Measurements from ENCODE around the gene NDEL1. TPM values are rescaled to one million over a fixed set of nuclear protein-coding genes. Genes with fewer than 3 reads are reported as not detected.
A peak's percentile ranks its signal among the peaks of the same experiment; 100 is the strongest.

Gene NDEL1
- total RNA-seq, 1 experiment from 2014 or later = 24.6 TPM

DNA sequence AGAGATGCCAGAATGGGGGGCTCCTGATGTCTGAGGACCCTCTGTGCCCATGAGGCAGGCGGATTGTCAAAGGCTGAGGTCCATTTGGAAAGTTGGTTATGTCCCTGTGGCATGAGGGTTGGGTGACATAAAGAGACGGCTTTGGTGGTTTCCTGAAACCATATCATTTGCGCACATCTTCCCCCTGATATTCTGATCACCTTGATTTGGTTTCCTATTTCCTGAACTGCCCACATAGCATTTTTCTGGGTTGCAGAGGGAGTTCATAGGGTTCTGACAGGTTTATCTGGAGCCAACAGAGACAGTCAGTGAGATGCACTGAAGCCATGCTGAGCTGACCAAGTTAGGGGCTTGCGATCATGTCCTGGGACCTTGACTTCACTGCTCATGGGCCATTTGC, 22.4 kb upstream of the NDEL1 start:
- DNase-seq (ENCODE audit: low spot score) = no peak

DNA sequence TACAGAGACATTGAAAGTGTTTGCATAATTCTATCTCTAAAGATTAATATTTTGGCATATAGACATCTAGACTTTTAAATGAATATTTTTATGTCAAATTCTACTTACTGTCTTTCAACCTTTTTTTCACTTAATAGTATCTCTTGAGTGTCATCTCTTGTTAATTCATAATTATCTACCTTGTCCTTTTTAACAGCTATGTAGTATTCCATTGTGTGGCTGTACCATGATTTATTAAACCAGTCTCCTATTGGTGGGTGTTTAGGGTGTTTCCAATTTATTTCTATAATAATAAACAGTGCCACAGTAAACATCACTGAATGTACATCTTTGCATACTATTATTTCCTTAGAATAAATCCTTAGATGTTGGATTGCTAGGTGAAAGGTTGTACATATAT, 21.7 kb upstream of the NDEL1 start:
- no peak for DNase-seq (ENCODE audit: low spot score)

DNA sequence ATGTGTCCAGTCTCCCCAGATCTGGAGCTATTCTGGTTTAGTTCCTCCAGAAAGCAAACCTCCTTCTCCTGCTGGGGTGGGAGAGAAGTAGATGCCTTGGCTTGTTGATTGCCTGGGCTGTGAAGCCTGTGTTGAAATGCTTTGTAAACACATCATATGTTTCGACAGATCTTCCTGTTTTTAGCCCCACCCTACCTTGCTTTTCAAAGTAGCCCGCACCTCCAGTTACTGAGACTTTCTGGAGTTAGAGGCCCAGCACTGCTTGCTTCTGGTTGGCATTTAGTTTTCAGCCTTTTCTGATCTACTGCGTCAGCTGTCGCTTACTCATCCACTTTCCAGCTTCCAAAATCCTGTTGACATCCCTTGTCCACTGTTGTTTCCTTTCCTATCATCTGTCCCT, 17.9 kb upstream of the NDEL1 start:
- DNase-seq (ENCODE audit: low spot score) = no peak

GRCh38 chr17:8418471-8418870, 17.2 kb upstream of the NDEL1 start:
- no peak for DNase-seq (ENCODE audit: low spot score)

DNA sequence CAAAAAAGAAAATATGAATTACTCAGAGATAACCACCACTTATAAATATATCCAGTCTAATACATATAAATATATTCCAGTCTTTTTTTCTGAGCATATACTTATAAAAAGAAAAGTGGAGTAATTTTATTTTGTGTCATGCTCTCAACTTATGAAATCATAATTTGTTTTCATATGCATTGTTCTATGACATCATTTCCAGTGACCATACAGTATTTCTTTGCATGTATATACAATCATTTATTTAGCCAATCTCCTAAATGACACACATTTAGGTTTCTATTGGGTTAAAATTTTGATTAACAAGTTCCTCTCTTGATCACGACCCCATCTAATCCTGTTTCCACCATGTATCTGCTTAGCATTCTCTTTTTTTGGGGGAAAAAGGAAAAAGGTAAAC, 16.4 kb upstream of the NDEL1 start:
- DNase-seq (ENCODE audit: low spot score) = no peak

- DNase-seq (ENCODE audit: low spot score) = peak; percentile 33
Measured at GRCh38 chr17:8420041-8420934, 15.4 kb upstream of the NDEL1 start.

GRCh38 chr17:8421571-8421970, 14.1 kb upstream of the NDEL1 start:
- DNase-seq (ENCODE audit: low spot score) = no peak

- DNase-seq (ENCODE audit: low spot score) = no peak
Measured at GRCh38 chr17:8426094-8426720, 9.5 kb upstream of the NDEL1 start.

GRCh38 chr17:8426802-8427201, 8.9 kb upstream of the NDEL1 start:
- no peak for DNase-seq (ENCODE audit: low spot score)

GRCh38 chr17:8430966-8431365, 4.7 kb upstream of the NDEL1 start:
- no peak for DNase-seq (ENCODE audit: low spot score)

- DNase-seq (ENCODE audit: low spot score) = peak; percentile 54
Measured at GRCh38 chr17:8436169-8436843, 622 bp downstream of the NDEL1 start.

DNA sequence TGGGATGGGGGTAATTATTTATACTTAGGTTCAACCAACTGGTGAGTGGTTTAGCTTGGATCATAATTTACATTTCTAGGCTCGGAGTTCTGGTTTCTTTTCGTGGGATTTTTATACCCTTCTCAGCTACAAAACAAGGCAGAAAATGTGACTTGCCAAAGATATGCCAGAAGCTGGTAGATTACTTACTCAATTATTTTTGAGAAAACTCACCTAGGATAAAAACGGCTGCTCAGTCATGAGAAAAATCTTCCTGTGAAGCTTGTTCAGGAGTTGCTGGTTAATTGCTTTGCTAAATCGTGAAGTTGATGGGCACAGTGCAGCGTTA, 1.1 kb downstream of the NDEL1 start:
- no peak for DNase-seq (ENCODE audit: low spot score)

GRCh38 chr17:8438441-8438840, 2.8 kb downstream of the NDEL1 start:
- DNase-seq (ENCODE audit: low spot score) = no peak

DNA sequence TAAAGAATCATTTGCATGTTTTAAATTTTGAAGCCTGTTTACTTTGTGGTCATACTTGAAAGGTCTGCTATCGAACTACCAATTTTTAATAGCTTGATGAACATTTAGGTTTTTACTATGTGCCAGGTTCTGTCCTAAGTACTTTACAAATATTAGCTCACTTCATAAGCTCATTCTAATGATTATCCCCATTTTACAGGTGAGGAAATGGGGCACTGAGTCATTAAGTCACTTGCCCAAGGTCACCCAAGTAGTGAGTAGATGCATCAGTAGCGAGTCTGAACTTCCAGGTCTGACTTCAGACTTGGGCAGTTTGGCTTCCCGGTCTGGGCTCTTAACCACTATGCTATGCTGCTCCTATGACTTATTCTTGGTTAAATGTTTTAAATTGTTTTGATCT, 4.0 kb downstream of the NDEL1 start:
- DNase-seq (ENCODE audit: low spot score) = no peak

- DNase-seq (ENCODE audit: low spot score) = no peak
Measured at GRCh38 chr17:8441690-8442089, 6.0 kb downstream of the NDEL1 start.

DNA sequence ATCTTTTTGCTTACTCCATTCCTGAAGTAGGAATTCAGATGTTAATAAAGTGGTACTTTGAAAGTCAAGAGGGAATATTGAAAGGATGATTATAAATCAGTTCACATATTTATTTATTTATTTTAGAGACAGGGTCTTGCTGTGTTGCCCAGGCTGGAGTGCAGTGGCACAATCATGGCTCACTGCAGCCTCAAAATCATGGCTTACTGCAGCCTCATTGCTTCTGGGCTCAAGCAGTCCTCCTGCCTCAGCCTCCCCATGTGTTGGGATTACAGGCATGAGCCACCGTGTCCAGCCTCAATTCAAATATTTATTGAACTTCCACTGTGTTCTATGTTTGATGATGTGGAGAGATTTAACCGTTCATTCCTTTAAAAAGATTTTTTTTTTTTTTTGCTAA, 6.6 kb downstream of the NDEL1 start:
- no peak for DNase-seq (ENCODE audit: low spot score)

DNA sequence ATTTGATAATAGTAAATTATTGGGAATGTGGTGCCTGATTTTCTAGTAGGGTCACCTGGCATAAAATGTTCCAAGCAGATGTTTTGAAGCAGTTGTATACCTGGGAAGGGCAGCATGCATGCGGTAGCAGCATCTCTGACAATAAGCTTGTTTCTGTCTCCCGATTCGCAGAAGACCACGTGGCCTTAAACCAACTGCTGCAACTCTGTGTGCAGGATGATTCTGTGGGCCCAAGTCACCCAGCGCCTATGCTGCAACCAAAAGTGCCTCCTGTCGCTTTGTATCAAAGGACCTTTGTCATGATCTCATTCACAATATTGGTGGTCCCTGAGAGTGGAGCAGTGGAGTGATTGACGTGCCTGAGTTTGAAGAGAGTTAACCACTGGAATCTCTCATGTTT, 8.1 kb downstream of the NDEL1 start:
- no peak for DNase-seq (ENCODE audit: low spot score)

DNA sequence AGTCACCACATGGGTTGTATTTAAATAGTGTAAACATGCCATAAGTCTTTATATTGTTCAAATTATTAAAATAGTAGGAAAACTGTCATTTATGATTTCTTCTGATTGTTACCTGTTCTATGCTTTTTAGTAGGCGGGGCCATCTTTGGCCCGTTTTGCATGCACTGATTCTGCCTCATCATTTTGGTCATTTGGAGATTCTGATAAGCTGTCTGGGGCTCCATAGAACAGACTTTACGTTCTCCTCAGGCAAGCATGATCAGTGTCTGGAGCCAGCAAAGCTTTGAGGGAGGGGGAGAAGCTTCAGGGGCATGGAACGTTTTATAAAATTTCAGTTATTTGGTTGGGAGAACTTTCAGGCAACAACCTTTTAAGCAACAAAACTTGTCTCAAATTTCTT, 8.8 kb downstream of the NDEL1 start:
- no peak for DNase-seq (ENCODE audit: low spot score)

DNA sequence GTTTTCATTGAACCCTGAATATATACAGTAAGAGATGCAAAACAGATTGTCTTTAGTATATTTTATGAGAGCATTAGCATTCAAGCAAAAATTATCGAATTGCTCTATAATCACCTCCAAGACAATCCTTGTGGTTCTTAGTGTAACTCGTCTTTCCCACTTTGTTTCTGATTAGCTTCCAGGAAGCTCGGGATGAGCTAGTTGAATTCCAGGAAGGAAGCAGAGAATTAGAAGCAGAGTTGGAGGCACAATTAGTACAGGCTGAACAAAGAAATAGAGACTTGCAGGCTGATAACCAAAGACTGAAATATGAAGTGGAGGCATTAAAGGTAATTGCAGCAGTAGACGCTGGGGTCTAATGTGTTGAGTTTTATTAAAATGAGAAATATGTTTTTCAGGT, 9.9 kb downstream of the NDEL1 start:
- DNase-seq (ENCODE audit: low spot score) = no peak

DNA sequence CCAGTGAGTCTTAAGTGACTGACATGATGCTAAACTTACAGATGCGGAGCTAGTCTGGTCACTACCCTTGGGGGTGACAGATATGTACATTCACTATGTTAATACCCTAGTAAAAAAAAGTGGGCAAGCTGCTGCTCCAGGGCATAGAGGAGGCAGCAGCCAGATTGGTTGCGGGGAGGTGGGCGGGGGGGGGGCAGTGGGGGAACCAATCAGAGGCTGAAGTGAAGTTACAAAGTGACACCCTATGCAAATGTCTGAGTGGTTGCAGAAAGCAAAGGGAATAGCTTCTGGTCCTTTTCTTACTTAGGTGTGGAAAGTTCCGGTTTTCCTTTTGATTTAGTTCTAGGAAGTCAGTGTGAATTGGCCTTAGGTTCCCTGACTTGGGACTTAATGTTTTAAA, 12.1 kb downstream of the NDEL1 start:
- no peak for DNase-seq (ENCODE audit: low spot score)

DNA sequence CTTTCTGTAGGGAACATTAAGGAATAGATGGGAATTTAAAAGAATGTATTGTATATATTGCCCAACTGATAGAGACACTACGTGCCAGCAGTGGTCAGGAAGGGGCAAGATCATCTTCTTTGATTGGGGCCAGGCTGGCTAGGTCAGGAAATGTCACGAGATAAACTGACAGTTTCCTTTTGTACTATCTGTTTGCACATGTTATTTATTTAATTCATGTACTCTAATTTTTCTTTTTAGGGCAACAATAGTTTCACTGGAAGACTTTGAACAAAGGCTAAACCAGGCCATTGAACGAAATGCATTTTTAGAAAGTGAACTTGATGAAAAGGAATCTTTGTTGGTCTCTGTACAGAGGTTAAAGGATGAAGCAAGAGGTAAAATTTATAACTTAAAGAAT, 12.6 kb downstream of the NDEL1 start:
- DNase-seq (ENCODE audit: low spot score) = no peak

GRCh38 chr17:8451933-8452614, 16.4 kb downstream of the NDEL1 start:
- no peak for DNase-seq (ENCODE audit: low spot score)
